Gastroesophageal sphincter (tissue), 3 donors: ENCODE data around the gene SIRT2.

Source experiments
- CTCF ChIP-seq, 4 experiments: fragments of 200-600 bp in 2 of 4; fragments of 450-650 bp in 2 of 4; sonication (generic) in 1 of 4; IDR thresholded peaks; one replicate each; pipeline ENCODE4 v1.5.1; 2017 to 2019; ENCODE audit warnings: antibody characterized with exemption in 4 of 4, mild to moderate bottlenecking in 2 of 4, moderate library complexity in 2 of 4
- POLR2A ChIP-seq, 2 donors: fragments of 450-650 bp; IDR thresholded peaks; one replicate each; pipeline ENCODE4 v1.6.1; 2017; ENCODE audit warnings: antibody characterized with exemption in 2 of 2, mild to moderate bottlenecking in 2 of 2, moderate library complexity in 1 of 2

DNA sequence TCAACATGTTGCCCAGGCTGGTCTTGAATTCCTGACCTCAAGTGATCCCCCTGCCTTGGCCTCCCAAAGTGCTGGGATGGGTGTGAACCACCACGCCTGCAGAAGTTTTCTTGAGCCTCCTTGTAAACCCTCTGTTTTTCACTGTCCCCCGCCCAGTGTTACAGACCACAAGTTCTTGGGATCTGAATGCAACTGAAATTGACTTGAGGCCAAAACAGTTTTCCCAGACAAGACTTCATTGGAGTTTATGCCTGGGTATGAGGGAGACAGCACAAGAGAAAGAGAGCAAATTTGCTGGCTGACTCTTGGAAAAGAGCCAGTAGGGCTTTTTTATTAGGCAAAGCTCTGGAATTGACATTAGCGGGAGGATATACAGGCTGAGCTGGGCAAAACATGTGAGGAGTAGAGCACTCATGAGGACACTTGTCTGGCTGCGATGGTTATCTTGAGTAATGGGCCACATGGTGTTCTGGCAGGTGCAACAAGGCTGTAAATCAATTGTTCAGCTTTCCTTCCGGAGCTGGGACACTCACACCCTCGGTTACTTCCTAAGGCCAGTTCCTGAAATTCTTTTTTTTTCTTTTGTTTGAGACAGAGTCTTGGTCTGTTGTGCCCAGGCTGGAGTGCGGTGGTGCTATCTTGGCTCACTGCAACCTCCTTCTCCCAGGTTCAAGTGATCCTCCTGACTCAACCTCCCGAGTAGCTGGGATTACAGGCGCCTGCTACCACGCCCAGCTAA, 36.9 kb downstream of the SIRT2 start:
- TF ChIP-seq CTCF (IDR thresholded peaks at IDR 0.05) (no peak), POLR2A (IDR thresholded peaks at IDR 0.05) (no peak)
